NB4 (cell line): ENCODE measurements around the gene VDAC1.

ENCODE experiments used
- DNase-seq: peaks from one replicate; pipeline ENCODE4 v3.0.0; 2010; ENCODE audit warnings: low read depth
- H3K4me3 ChIP-seq: one replicate; pipeline ENCODE4 v1.5.1; 2011; ENCODE audit warnings: mild to moderate bottlenecking, low read depth, low read length, moderate library complexity
- CTCF ChIP-seq: IDR thresholded peaks from one replicate; pipeline ENCODE4 v1.5.1; 2012; ENCODE audit warnings: low read depth, low read length
- MAX ChIP-seq: IDR thresholded peaks from 2 replicates; pipeline ENCODE4 v1.6.1; 2011; ENCODE audit warnings: low read depth, low read length
- MYC ChIP-seq: IDR thresholded peaks from 2 replicates; pipeline ENCODE4 v1.6.1; 2011; ENCODE audit warnings: low read depth, low read length
- POLR2A ChIP-seq: IDR thresholded peaks from 2 replicates; pipeline ENCODE4 v1.6.1; 2011; ENCODE audit warnings: mild to moderate bottlenecking; ENCODE audit not compliant: insufficient read length; ENCODE audit errors: extremely low read depth

The VDAC1 gene

GRCh38 chr5:133921979-133922378 is 82.8 kb downstream of the VDAC1 start:
- no peak for TF ChIP-seq MYC
- no peak for TF ChIP-seq POLR2A
- no peak for TF ChIP-seq CTCF
- TF ChIP-seq MAX: no peak
- DNase-seq: no peak
- no peak overlapping the region for H3K4me3 ChIP-seq
